WERI-Rb-1 (cell line): ENCODE results near the gene GPR161.
"Not testable (repeated sequence)": the region's sequence is repeated elsewhere in the genome, so short reads cannot be mapped to it uniquely, and the experiment has no call there.

ENCODE experiments used
- DNase-seq: peaks from one replicate; pipeline ENCODE4 v3.0.0-alpha.2; 2020
- H3K27ac ChIP-seq: fragments of 250-450 bp; sonication (Bioruptor Pico); 2 replicates; pipeline ENCODE4 v1.5.1; 2020; ENCODE audit warnings: mild to moderate bottlenecking, moderate library complexity
- H3K27me3 ChIP-seq: fragments of 250-450 bp; sonication (Bioruptor Pico); 2 replicates; pipeline ENCODE4 v1.5.1; 2021; ENCODE audit warnings: mild to moderate bottlenecking, low read depth, moderate library complexity; ENCODE audit not compliant: insufficient read depth, severe bottlenecking
- H3K36me3 ChIP-seq: fragments of 250-450 bp; sonication (Bioruptor Pico); 2 replicates; pipeline ENCODE4 v1.5.1; 2020; ENCODE audit warnings: mild to moderate bottlenecking, moderate library complexity
- H3K4me3 ChIP-seq: 2 replicates; pipeline ENCODE4 v1.5.1; 2011; ENCODE audit warnings: low read depth, mild to moderate bottlenecking, control low read depth, low read length
- H3K9me3 ChIP-seq: fragments of 250-450 bp; sonication (Bioruptor Pico); 2 replicates; pipeline ENCODE4 v1.5.1; 2021; ENCODE audit warnings: mild to moderate bottlenecking, moderate library complexity; ENCODE audit not compliant: severe bottlenecking
- CTCF ChIP-seq: IDR thresholded peaks from 2 replicates; pipeline ENCODE4 v1.5.1; 2011; ENCODE audit warnings: low read depth, mild to moderate bottlenecking, control low read depth, inconsistent platforms, low read length

Gene GPR161

DNA sequence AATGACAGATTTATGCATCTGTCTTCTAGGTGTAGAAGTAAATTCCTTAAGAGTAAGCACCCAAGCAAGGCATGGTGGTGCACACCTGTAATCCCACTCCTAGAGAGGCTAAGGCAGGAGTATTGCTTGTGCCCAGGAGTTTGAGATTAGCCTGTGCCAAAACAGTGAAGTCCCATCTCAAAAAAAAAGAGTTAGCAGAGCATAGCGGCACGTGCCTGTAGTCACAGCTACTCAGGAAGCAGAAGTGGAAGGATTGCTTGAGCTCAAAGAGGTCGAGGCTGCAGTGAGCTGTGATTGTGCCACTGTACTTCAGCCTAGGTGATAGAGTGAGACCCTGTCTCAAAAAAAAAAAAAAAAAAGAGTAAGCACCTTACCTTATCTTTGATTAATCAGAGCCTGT is 26.9 kb upstream of the GPR161 start:
- Histone ChIP-seq H3K36me3 (no peaks in the 10 kb centered on the region), H3K4me3 (no peak overlapping the region), H3K9me3 (no peaks in the 10 kb centered on the region), H3K27me3 (no peaks in the 10 kb centered on the region), H3K27ac (no peak overlapping the region)
- no peak for DNase-seq
- TF ChIP-seq CTCF = no peak

DNA sequence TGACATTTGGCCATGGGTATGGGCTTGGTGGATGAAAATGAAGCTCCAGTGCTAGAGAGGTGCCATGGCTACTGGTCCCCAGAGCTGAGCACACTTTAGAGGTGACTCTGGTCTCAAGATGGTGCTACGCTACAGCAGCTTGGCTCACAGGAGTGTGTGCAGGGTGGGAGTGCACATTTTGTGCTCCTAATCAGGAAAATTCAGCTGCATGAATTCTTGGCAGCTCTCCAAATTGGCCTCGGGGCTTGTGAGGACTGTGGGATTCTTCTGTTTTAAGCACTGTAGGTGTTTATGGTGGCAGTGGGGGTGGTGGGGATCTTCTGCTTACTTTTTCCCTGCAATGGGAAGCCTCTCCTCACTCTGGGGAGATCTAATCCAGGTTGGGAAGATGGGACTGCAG is 24.7 kb upstream of the GPR161 start:
- Histone ChIP-seq H3K36me3 (no peaks in the 10 kb centered on the region), H3K9me3 (no peaks in the 10 kb centered on the region), H3K27me3 (no peaks in the 10 kb centered on the region), H3K27ac (no peak overlapping the region), H3K4me3 (no peak overlapping the region)
- no peak for DNase-seq
- TF ChIP-seq CTCF = no peak

DNA sequence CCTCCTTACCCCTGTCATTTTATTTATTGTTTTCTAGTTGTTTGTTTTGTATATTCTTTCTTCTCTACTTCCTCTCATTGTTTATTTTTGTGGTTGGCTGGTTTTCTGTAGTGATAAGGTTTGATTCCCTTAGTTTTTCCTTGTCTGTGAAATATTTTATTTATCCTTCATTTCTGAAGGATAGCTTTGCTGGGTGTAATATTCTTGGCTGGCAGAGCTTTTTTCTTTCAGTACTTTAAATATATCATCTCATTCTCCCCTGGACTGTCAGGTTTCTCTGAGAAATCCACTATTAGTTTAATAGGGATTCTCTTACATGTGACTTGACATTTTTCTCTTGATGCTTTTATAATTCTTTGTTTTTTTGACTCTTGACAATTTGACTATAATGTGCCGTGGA is 23.2 kb upstream of the GPR161 start:
- no peak for TF ChIP-seq CTCF
- H3K4me3 ChIP-seq = no peak overlapping the region

GRCh38 chr1:168159251-168159650 is 22.5 kb upstream of the GPR161 start:
- Histone ChIP-seq H3K27me3 (no peaks in the 10 kb centered on the region), H3K27ac (no peak overlapping the region), H3K4me3 (no peak overlapping the region), H3K9me3 (no peaks in the 10 kb centered on the region), H3K36me3 (no peaks in the 10 kb centered on the region)
- no peak for DNase-seq
- TF ChIP-seq CTCF = no peak

More for the DNA sequence above, 23.2 kb upstream of the GPR161 start:
- DNase-seq = no peak
- no peaks in the 10 kb centered on the region for H3K27me3 ChIP-seq
- no peaks in the 10 kb centered on the region for H3K9me3 ChIP-seq
- H3K27ac ChIP-seq = no peak overlapping the region
- H3K36me3 ChIP-seq = no peaks in the 10 kb centered on the region

DNA sequence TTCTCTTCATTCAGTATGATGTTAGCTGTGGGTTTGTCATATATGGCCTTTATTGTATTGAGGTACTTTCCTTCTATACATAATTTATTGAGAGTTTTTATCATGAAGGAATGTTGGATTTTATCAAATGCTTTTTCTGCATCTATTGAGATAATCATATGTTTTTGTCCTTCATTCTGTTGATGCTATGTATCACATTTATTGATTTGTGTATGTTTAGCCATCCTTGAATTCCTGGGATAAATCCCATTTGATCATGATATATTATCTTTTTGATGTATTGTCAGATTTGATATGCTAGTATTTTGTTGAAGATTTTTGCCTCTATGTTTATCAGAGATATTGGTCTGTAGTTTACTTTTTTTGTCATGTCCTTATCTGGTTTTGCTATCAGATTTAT is 20.9 kb upstream of the GPR161 start:
- Histone ChIP-seq H3K27me3 (no peaks in the 10 kb centered on the region), H3K36me3 (no peaks in the 10 kb centered on the region), H3K9me3 (no peaks in the 10 kb centered on the region), H3K27ac (no peak overlapping the region), H3K4me3 (no peak overlapping the region)
- no peak for TF ChIP-seq CTCF
- DNase-seq = no peak

- no peaks in the 10 kb centered on the region for H3K9me3 ChIP-seq
These were observed 19.2 kb upstream of the GPR161 start for GRCh38 chr1:168155910-168156309.

GRCh38 chr1:168154707-168155106 is 18.0 kb upstream of the GPR161 start:
- H3K36me3 ChIP-seq, H3K27me3 ChIP-seq, DNase-seq, H3K9me3 ChIP-seq, H3K4me3 ChIP-seq, H3K27ac ChIP-seq: not testable (repeated sequence)

More at GRCh38 chr1:168155910-168156309, 19.2 kb upstream of the GPR161 start:
- no peak overlapping the region for H3K27ac ChIP-seq
- H3K27me3 ChIP-seq = no peaks in the 10 kb centered on the region
- H3K4me3 ChIP-seq = no peak overlapping the region
- no peak for DNase-seq
- H3K36me3 ChIP-seq = no peaks in the 10 kb centered on the region
- no peak for TF ChIP-seq CTCF
